Body of pancreas (tissue), 4 donors: ENCODE measurements around the gene PRUNE2. TPM values are rescaled to one million over a fixed set of nuclear protein-coding genes. Genes with fewer than 3 reads are reported as not detected.
A peak's percentile ranks its signal among the peaks of the same experiment; 100 is the strongest.
"Not testable (repeated sequence)": the region's sequence is repeated elsewhere in the genome, so short reads cannot be mapped to it uniquely, and the experiment has no call there.

ENCODE experiments used
- ATAC-seq: fragments of 150-250 bp; one replicate; pipeline ENCODE4 v1.9.1; 2016
- DNase-seq, 4 donors: peaks; one replicate each; pipeline ENCODE4 v3.0.0-alpha.2; 2019
- H3K27ac ChIP-seq, 4 donors: fragments of 200-600 bp; sonication (generic); 1 replicate in 3 of 4; 2 replicates in 1 of 4; pipeline versions ENCODE4 v1.5.1 to v1.6.1; 2016 to 2019; ENCODE audit warnings: mild to moderate bottlenecking in 1 of 4, mixed read lengths in 1 of 4, moderate library complexity in 1 of 4
- H3K27me3 ChIP-seq, 2 donors: fragments of 200-600 bp; sonication (generic); one replicate each; pipeline ENCODE4 v1.6.0; 2016; ENCODE audit warnings: mild to moderate bottlenecking in 1 of 2
- H3K36me3 ChIP-seq, 2 donors: fragments of 200-600 bp; sonication (generic); replicated peaks in 1 of 2; 2 replicates each; pipeline ENCODE4 v1.5.1; 2016; ENCODE audit warnings: low read depth in 2 of 2; ENCODE audit not compliant: insufficient read depth in 1 of 2
- H3K4me1 ChIP-seq: fragments of 200-600 bp; sonication (generic); one replicate; pipeline ENCODE4 v1.6.0; 2016
- H3K4me3 ChIP-seq, 2 donors: fragments of 200-600 bp; sonication (generic); 1 replicate in 1 of 2; 2 replicates in 1 of 2; pipeline ENCODE4 v1.5.1; 2016 to 2019
- H3K9me3 ChIP-seq, 3 donors: fragments of 200-600 bp; sonication (generic); 1 replicate in 2 of 3; 2 replicates in 1 of 3; pipeline ENCODE4 v1.5.1; 2016
- POLR2A ChIP-seq, 3 donors: fragments of 450-650 bp; IDR thresholded peaks; one replicate each; pipeline ENCODE4 v1.6.1; 2016; ENCODE audit warnings: antibody characterized with exemption in 3 of 3, mild to moderate bottlenecking in 2 of 3
- WGBS, 2 donors: methylation state at CpG; one replicate each; pipeline ENCODE4 v1.1.5; 2017; 5-methylcytosine and 5-hydroxymethylcytosine counted together
- intact Hi-C: fragments of 100-400 bp; cut with DNase I; formaldehyde crosslinking; loops from one replicate; pipeline ENCODE4 v1.15.1; 2023
- total RNA-seq, 2 donors: library from RNA; depleted of rRNA; stranded (reverse); fragments of >200 nt; gene quantifications; one replicate each; pipeline ENCODE4 v1.1.0, GENCODE V29; 2016
- TF ChIP-seq, protein P1 (sequence below), 7 experiments: fragments of 450-650 bp in 4 of 7; fragments of 200-600 bp in 3 of 7; sonication (generic) in 3 of 7; IDR thresholded peaks; one replicate each; pipeline ENCODE4 v1.5.1; 2016 to 2019; ENCODE audit warnings: antibody characterized with exemption in 7 of 7

The PRUNE2 gene, protein sequence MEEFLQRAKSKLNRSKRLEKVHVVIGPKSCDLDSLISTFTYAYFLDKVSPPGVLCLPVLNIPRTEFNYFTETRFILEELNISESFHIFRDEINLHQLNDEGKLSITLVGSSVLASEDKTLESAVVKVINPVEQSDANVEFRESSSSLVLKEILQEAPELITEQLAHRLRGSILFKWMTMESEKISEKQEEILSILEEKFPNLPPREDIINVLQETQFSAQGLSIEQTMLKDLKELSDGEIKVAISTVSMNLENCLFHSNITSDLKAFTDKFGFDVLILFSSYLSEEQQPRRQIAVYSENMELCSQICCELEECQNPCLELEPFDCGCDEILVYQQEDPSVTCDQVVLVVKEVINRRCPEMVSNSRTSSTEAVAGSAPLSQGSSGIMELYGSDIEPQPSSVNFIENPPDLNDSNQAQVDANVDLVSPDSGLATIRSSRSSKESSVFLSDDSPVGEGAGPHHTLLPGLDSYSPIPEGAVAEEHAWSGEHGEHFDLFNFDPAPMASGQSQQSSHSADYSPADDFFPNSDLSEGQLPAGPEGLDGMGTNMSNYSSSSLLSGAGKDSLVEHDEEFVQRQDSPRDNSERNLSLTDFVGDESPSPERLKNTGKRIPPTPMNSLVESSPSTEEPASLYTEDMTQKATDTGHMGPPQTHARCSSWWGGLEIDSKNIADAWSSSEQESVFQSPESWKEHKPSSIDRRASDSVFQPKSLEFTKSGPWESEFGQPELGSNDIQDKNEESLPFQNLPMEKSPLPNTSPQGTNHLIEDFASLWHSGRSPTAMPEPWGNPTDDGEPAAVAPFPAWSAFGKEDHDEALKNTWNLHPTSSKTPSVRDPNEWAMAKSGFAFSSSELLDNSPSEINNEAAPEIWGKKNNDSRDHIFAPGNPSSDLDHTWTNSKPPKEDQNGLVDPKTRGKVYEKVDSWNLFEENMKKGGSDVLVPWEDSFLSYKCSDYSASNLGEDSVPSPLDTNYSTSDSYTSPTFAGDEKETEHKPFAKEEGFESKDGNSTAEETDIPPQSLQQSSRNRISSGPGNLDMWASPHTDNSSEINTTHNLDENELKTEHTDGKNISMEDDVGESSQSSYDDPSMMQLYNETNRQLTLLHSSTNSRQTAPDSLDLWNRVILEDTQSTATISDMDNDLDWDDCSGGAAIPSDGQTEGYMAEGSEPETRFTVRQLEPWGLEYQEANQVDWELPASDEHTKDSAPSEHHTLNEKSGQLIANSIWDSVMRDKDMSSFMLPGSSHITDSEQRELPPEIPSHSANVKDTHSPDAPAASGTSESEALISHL (N-terminal part only)
- 10 to 100 TPM in 1 of 2 donors, 1 to 10 TPM in 1; 3.9 to 15.2 TPM for total RNA-seq

DNA sequence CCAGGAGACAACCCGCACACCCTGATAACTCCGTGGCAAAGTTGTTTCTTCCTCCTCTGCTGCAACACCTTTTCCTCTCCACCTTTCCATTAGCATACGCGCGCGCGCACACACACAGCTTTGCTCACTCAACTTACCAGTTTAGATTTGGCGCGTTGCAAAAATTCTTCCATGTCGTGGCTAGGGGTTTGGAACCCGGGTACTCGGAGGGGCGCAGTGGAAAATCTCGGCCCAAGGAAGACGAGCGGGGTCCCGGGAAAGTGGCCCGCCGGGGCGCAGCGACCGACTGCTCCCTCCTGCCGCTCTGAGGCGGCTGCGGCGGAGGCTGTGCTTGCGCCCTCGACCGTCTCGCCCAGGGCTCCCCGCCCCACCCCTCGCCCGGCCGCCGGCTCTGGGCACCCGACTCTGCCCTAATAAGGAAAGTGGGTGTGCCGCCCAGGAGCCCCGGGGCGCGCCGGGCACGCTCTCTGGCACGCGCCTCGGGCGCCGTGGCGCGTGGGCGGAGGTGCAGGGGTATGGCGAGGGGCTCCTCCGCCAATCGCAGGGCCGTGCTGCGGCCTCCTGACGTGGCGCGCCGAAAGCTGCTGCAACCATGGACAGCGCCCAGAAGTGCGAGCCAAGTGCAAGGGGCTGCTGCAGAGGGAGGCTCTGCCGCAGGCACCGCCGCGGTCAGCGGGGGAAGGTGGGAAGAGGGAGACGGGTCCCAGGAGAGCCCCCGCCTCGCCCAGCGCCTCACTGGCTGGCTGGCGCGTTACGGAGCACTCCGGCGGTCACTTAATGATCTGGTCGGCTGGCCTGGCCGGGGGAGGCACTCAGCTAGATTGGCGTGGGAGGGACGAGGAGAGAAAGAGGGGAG lies at the start of gene PRUNE2:
PRUNE2 (minus strand) TSS at position 324 of the 856 bp plus-strand sequence; CDS start at position 173, 151 bp downstream.
- H3K9me3 ChIP-seq, result no peaks in the 10 kb centered on the region
- peak within 1 kb of the TSS; percentile 5 to 29 for H3K4me3 ChIP-seq
- peaks cover 22% of the 10 kb centered on the region for H3K4me1 ChIP-seq
- ATAC-seq, result peak; percentile 90
- TF ChIP-seq POLR2A (IDR thresholded peaks at IDR 0.05), result peak in 2 of 3 donors; percentile 38 to 40
- TF ChIP-seq, protein P1, sequence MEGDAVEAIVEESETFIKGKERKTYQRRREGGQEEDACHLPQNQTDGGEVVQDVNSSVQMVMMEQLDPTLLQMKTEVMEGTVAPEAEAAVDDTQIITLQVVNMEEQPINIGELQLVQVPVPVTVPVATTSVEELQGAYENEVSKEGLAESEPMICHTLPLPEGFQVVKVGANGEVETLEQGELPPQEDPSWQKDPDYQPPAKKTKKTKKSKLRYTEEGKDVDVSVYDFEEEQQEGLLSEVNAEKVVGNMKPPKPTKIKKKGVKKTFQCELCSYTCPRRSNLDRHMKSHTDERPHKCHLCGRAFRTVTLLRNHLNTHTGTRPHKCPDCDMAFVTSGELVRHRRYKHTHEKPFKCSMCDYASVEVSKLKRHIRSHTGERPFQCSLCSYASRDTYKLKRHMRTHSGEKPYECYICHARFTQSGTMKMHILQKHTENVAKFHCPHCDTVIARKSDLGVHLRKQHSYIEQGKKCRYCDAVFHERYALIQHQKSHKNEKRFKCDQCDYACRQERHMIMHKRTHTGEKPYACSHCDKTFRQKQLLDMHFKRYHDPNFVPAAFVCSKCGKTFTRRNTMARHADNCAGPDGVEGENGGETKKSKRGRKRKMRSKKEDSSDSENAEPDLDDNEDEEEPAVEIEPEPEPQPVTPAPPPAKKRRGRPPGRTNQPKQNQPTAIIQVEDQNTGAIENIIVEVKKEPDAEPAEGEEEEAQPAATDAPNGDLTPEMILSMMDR (IDR thresholded peaks at IDR 0.05), result no peak
- H3K36me3 ChIP-seq, result no peaks in the 10 kb centered on the region
- peak; percentile 60 to 82 (median 66) for DNase-seq
- 2 to 9% methylated on average over 19 to 70 of the region's 79 CpGs for WGBS, 2 donors
- no peaks in the 10 kb centered on the region for H3K27me3 ChIP-seq
- no peak within 1 kb of the TSS for H3K27ac ChIP-seq
- intact Hi-C loops, result no loop called here

DNA sequence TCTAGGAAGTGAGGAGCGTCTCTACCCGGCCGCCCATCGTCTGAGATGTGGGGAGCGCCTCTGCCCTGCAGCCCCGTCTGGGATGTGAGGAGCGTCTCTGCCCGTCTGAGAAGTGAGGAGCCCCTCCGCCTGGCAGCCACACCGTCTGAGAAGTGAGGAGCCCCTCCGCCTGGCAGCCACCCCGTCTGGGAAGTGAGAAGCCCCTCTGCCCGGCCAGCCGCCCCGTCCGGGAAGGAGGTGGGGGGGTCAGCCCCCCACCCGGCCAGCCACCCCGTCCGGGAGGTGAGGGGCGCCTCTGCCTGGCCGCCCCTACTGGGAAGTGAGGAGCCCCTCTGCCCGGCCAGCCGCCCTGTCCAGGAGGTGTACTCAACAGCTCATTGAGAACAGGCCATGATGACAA lies 49.5 kb upstream of the PRUNE2 start:
- H3K27me3 ChIP-seq, H3K27ac ChIP-seq, DNase-seq, intact Hi-C loops, H3K4me3 ChIP-seq, H3K9me3 ChIP-seq, H3K4me1 ChIP-seq, H3K36me3 ChIP-seq, ATAC-seq: not testable (repeated sequence)
- 81 to 87% methylated on average over 9 to 19 of the region's 23 CpGs for WGBS, 2 donors

DNA sequence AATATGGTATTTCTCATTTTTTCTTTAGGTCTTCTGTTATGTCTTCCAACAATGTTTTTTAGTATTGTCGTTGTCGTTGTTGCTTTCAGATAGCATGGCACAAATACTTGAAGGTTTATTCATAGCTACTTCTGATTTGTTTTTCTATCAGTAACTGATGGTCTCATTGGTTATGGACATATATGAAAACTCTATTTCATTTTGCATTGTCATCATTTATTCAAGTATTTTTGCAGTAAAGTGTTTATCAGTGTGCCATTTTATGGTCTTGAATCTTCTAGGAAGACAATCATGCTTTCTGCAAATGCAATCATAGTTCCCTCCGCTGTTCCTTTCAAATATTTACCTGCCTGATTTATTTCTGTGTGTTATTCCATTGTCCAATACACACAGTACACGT lies 44.0 kb upstream of the PRUNE2 start:
- no peaks in the 10 kb centered on the region for H3K27me3 ChIP-seq
- H3K27ac ChIP-seq, result no peak overlapping the region
- no peaks in the 10 kb centered on the region for H3K4me1 ChIP-seq
- H3K36me3 ChIP-seq, result no peaks in the 10 kb centered on the region
- 68 to 69% methylated on average over 4 of the region's 4 CpGs for WGBS, 2 donors
- H3K4me3 ChIP-seq, result no peak overlapping the region
- no peak for DNase-seq
- H3K9me3 ChIP-seq, result no peaks in the 10 kb centered on the region
- no peak for TF ChIP-seq POLR2A (IDR thresholded peaks at IDR 0.05)
- no peak for ATAC-seq
- intact Hi-C loops, result no loop called here

DNA sequence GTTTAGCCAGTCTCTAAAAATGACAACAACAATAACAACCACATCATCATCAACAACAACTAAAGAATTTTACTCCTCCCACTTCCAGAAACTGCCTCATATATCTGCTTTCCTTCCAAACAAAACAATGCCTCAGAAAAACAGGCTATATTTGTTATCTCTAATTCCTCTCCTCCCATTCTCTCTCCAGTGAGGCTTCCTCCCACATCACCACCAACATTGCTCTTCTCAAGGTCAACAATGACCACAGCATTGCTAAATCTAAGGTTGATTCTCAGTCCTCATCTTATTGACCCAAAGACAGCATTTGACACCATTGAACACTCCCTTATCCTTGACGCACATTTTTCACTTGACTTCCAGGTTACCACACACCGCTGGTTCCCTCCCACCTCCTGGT lies 38.1 kb upstream of the PRUNE2 start:
- Histone ChIP-seq H3K27ac (no peak overlapping the region), H3K27me3 (no peaks in the 10 kb centered on the region), H3K9me3 (no peaks in the 10 kb centered on the region), H3K4me1 (no peaks in the 10 kb centered on the region), H3K4me3 (no peak overlapping the region), H3K36me3 (no peaks in the 10 kb centered on the region)
- intact Hi-C loops, result no loop called here
- DNase-seq (no peak), ATAC-seq (no peak)
- WGBS, 2 donors, result 59 to 79% methylated on average over 2 of the region's 2 CpGs
- TF ChIP-seq POLR2A (IDR thresholded peaks at IDR 0.05), result no peak
- TF ChIP-seq, protein P1 (IDR thresholded peaks at IDR 0.05), result no peak

GRCh38 chr9:76943054-76943453 lies 37.1 kb upstream of the PRUNE2 start:
- ATAC-seq (no peak), DNase-seq (no peak)
- no peak for TF ChIP-seq POLR2A (IDR thresholded peaks at IDR 0.05)
- intact Hi-C loops, result no loop called here
- H3K9me3 ChIP-seq, result no peaks in the 10 kb centered on the region
- H3K4me3 ChIP-seq, result no peak overlapping the region
- no peak overlapping the region for H3K27ac ChIP-seq
- H3K36me3 ChIP-seq, result no peaks in the 10 kb centered on the region
- H3K4me1 ChIP-seq, result no peaks in the 10 kb centered on the region
- no peaks in the 10 kb centered on the region for H3K27me3 ChIP-seq
- 60 to 62% methylated on average over 5 of the region's 5 CpGs for WGBS, 2 donors
